ENCODE measurements around the gene ATP5PO.

- TF ChIP-seq, protein P1, sequence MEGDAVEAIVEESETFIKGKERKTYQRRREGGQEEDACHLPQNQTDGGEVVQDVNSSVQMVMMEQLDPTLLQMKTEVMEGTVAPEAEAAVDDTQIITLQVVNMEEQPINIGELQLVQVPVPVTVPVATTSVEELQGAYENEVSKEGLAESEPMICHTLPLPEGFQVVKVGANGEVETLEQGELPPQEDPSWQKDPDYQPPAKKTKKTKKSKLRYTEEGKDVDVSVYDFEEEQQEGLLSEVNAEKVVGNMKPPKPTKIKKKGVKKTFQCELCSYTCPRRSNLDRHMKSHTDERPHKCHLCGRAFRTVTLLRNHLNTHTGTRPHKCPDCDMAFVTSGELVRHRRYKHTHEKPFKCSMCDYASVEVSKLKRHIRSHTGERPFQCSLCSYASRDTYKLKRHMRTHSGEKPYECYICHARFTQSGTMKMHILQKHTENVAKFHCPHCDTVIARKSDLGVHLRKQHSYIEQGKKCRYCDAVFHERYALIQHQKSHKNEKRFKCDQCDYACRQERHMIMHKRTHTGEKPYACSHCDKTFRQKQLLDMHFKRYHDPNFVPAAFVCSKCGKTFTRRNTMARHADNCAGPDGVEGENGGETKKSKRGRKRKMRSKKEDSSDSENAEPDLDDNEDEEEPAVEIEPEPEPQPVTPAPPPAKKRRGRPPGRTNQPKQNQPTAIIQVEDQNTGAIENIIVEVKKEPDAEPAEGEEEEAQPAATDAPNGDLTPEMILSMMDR (conservative IDR thresholded peaks at IDR 0.05 in 1 of 2, IDR thresholded peaks at IDR 0.05 in 1 of 2; ENCODE audit: extremely low read depth in 1 of 2, insufficient read depth in 1 of 2, low read depth in 1 of 2, low read length in 2 of 2): no peak
- no peak for TF ChIP-seq EZH2 (IDR thresholded peaks at IDR 0.05; ENCODE audit: borderline replicate concordance, low read length)
These were observed 55.2 kb downstream of the ATP5PO start for GRCh38 chr21:33860332-33860879.
